Liver (tissue), 9 donors: ENCODE results near the gene ECSCR. TPM values are rescaled to one million over a fixed set of nuclear protein-coding genes. Genes with fewer than 3 reads are reported as not detected.

Experiments used
- DNase-seq: peaks from one replicate; pipeline ENCODE4 v3.0.0-alpha.2; 2017; ENCODE audit warnings: low spot score
- H3K27ac ChIP-seq, 2 donors: one replicate each; pipeline ENCODE4 v1.7.0; 2013; ENCODE audit warnings: inconsistent platforms in 2 of 2, low read length in 2 of 2, control low read depth in 1 of 2, low read depth in 1 of 2, mild to moderate bottlenecking in 1 of 2
- H3K27me3 ChIP-seq, 4 donors: one replicate each; pipeline versions ENCODE4 v1.6.1 to v1.7.0; 2013; ENCODE audit warnings: low read length in 3 of 4, inconsistent platforms in 1 of 4, mild to moderate bottlenecking in 1 of 4, moderate library complexity in 1 of 4; ENCODE audit not compliant: control insufficient read depth in 4 of 4, insufficient read depth in 4 of 4
- H3K36me3 ChIP-seq, 4 donors: one replicate each; pipeline versions ENCODE4 v1.6.1 to v1.7.0; 2013; ENCODE audit warnings: low read length in 3 of 4, mild to moderate bottlenecking in 3 of 4, low read depth in 1 of 4, moderate library complexity in 1 of 4; ENCODE audit not compliant: control insufficient read depth in 4 of 4, insufficient read depth in 3 of 4
- H3K4me1 ChIP-seq, 4 donors: one replicate each; pipeline versions ENCODE4 v1.6.1 to v1.7.0; 2013; ENCODE audit warnings: low read length in 3 of 4, mild to moderate bottlenecking in 3 of 4, moderate library complexity in 1 of 4; ENCODE audit not compliant: control insufficient read depth in 4 of 4, insufficient read depth in 4 of 4
- H3K4me3 ChIP-seq, 3 donors: one replicate each; pipeline versions ENCODE4 v1.6.1 to v1.7.0; 2013; ENCODE audit warnings: low read length in 3 of 3, control low read depth in 1 of 3, low read depth in 1 of 3, mild to moderate bottlenecking in 1 of 3
- H3K9ac ChIP-seq, 2 donors: one replicate each; pipeline ENCODE4 v1.7.0; 2013; ENCODE audit warnings: low read length in 2 of 2, mild to moderate bottlenecking in 2 of 2, moderate library complexity in 2 of 2, control low read depth in 1 of 2, low read depth in 1 of 2
- H3K9me3 ChIP-seq, 4 donors: one replicate each; pipeline versions ENCODE4 v1.6.1 to v1.7.0; 2013; ENCODE audit warnings: low read length in 3 of 4; ENCODE audit not compliant: control insufficient read depth in 4 of 4
- EGR1 ChIP-seq, 2 donors: IDR thresholded peaks; 2 replicates each; pipeline ENCODE4 v1.6.1; 2016 to 2018; ENCODE audit warnings: antibody characterized with exemption in 2 of 2, low read depth in 2 of 2
- FOXA1 ChIP-seq: IDR thresholded peaks from 2 replicates; pipeline ENCODE4 v1.6.1; 2016; ENCODE audit warnings: antibody characterized with exemption
- FOXA2 ChIP-seq: IDR thresholded peaks from 2 replicates; pipeline ENCODE4 v1.6.1; 2016; ENCODE audit warnings: antibody characterized with exemption
- GABPA ChIP-seq, 2 donors: IDR thresholded peaks in 1 of 2; conservative IDR thresholded peaks in 1 of 2; 2 replicates each; pipeline ENCODE4 v1.6.1; 2016; ENCODE audit warnings: antibody characterized with exemption in 2 of 2, mild to moderate bottlenecking in 1 of 2, moderate library complexity in 1 of 2
- HNF4A ChIP-seq, 2 donors: conservative IDR thresholded peaks; 2 replicates each; pipeline ENCODE4 v1.6.1; 2016; ENCODE audit warnings: antibody characterized with exemption in 2 of 2, mild to moderate bottlenecking in 2 of 2
- HNF4G ChIP-seq: IDR thresholded peaks from 2 replicates; pipeline ENCODE4 v1.6.1; 2016; ENCODE audit warnings: antibody characterized with exemption
- JUND ChIP-seq, 2 donors: IDR thresholded peaks; 2 replicates each; pipeline ENCODE4 v1.6.1; 2016; ENCODE audit warnings: antibody characterized with exemption in 2 of 2
- NR2F2 ChIP-seq: IDR thresholded peaks from 2 replicates; pipeline ENCODE4 v1.6.1; 2016; ENCODE audit warnings: antibody characterized with exemption
- RAD21 ChIP-seq, 2 donors: IDR thresholded peaks; 2 replicates each; pipeline ENCODE4 v1.6.1; 2016; ENCODE audit warnings: antibody characterized with exemption in 2 of 2, mild to moderate bottlenecking in 2 of 2
- RXRA ChIP-seq, 2 donors: IDR thresholded peaks; 2 replicates each; pipeline ENCODE4 v1.6.1; 2017 to 2018; ENCODE audit warnings: antibody characterized with exemption in 2 of 2, mild to moderate bottlenecking in 1 of 2
- SP1 ChIP-seq: IDR thresholded peaks from 2 replicates; pipeline ENCODE4 v1.6.1; 2018; ENCODE audit warnings: antibody characterized with exemption, mild to moderate bottlenecking
- TAF1 ChIP-seq: conservative IDR thresholded peaks from 2 replicates; pipeline ENCODE4 v1.6.1; 2016; ENCODE audit warnings: antibody characterized with exemption, mild to moderate bottlenecking
- YY1 ChIP-seq: IDR thresholded peaks from 2 replicates; pipeline ENCODE4 v1.6.1; 2016; ENCODE audit warnings: antibody characterized with exemption, mild to moderate bottlenecking
- WGBS: extraction: QIAGEN DNeasy Blood & Tissue Kit; methylation state at CpG from one replicate; pipeline ENCODE4 v1.1.7; 2013; 5-methylcytosine and 5-hydroxymethylcytosine counted together
- polyA plus RNA-seq, 2 donors: library from polyadenylated mRNA; stranded (reverse) in 1 of 2; unstranded in 1 of 2; fragments of 200-250 nt in 1 of 2; fragments of >200 nt in 1 of 2; fragmentation: Nextera tagmentation in 1 of 2; extraction: Ambion mirVana in 1 of 2; gene quantifications; one replicate each; pipeline versions ENCODE4 v1.2.1 to v1.2.3, GENCODE V29; 2013 to 2015
- total RNA-seq, 2 donors: library from RNA; depleted of rRNA; stranded (reverse); fragments of >200 nt; gene quantifications; one replicate each; pipeline ENCODE4 v1.2.3, GENCODE V29; 2014
- TF ChIP-seq, protein P1 (sequence below): IDR thresholded peaks from 2 replicates; pipeline ENCODE4 v1.6.1; 2016; ENCODE audit warnings: antibody characterized with exemption
- TF ChIP-seq, protein P2 (sequence below): IDR thresholded peaks from 2 replicates; pipeline ENCODE4 v1.6.1; 2016; ENCODE audit warnings: antibody characterized with exemption, mild to moderate bottlenecking
- TF ChIP-seq, protein P3 (sequence below): fragments of 150-350 bp; IDR thresholded peaks from 2 replicates; pipeline ENCODE4 v1.5.1; 2017; ENCODE audit warnings: improper control_type of control experiment, low read depth, low read length; ENCODE audit not compliant: missing input control
- TF ChIP-seq, protein P4 (sequence below): IDR thresholded peaks from 2 replicates; pipeline ENCODE4 v1.6.1; 2016; ENCODE audit warnings: antibody characterized with exemption
- donor health status: healthy.
- donor health status: healthy.
- donor health status: healthy.
- donor health status: healthy.
- donor health status: healthy.

ECSCR gene
- total and polyA plus RNA-seq, 4 donors = 3.2 to 4.9 (median 3.5) TPM

DNA sequence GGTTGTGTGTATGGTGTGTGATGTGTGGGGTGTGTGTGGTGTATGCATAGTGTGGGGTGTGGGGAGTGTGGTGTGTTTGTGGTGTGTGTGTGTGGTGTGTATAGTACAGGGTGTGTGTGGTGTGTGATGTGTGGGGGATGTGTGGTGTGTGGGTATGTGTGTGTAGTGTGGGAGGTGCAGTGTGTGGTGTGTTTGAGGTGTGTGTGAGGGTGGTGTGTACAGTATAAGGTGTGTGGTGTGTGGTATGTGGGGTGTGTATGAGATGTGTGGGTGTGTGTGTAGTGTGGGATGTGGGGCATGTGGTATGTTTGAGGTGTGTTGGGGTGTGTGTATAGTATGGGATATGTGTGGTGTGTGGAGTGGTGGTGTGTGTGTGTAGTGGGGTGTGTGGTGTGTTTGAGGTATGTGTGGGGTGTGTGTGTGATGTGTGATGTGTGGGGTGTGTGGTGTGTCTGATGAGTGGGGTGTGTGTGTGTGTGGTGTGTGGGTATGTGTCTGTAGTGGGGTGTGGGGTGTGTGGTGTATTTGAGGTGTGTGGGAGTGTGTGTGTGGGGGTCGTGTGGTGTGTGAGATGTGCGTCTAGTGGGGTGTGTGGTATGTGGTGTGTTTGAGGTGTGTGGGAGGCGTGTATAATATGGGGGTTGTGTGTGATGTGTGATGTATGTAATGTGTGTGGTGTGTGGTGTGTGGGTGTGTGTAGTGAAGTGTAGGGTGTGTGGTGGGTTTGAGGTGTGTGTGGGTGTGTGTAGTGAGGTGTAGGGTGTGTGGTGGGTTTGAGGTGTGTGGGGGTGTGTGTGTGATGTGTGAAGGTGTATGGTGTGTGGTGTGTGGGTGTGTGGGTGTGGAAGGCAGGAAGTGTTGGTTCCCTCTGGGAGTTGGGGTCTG lies 8.6 kb downstream of the ECSCR start:
- no peaks in the 10 kb centered on the region for H3K9me3 ChIP-seq
- no peak overlapping the region for H3K4me3 ChIP-seq
- no peaks in the 10 kb centered on the region for H3K36me3 ChIP-seq
- no peak for DNase-seq
- WGBS = 86% methylated on average over 3 of the region's 3 CpGs
- H3K9ac ChIP-seq = no peak overlapping the region
- TF ChIP-seq, protein P1, sequence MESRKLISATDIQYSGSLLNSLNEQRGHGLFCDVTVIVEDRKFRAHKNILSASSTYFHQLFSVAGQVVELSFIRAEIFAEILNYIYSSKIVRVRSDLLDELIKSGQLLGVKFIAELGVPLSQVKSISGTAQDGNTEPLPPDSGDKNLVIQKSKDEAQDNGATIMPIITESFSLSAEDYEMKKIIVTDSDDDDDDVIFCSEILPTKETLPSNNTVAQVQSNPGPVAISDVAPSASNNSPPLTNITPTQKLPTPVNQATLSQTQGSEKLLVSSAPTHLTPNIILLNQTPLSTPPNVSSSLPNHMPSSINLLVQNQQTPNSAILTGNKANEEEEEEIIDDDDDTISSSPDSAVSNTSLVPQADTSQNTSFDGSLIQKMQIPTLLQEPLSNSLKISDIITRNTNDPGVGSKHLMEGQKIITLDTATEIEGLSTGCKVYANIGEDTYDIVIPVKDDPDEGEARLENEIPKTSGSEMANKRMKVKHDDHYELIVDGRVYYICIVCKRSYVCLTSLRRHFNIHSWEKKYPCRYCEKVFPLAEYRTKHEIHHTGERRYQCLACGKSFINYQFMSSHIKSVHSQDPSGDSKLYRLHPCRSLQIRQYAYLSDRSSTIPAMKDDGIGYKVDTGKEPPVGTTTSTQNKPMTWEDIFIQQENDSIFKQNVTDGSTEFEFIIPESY = no peak
- no peak for TF ChIP-seq RXRA (IDR thresholded peaks at IDR 0.05)
- no peak for TF ChIP-seq EGR1 (IDR thresholded peaks at IDR 0.05; ENCODE audit: low read depth in 2 of 2)
- no peak for TF ChIP-seq NR2F2
- no peak for TF ChIP-seq SP1
- TF ChIP-seq, protein P2, sequence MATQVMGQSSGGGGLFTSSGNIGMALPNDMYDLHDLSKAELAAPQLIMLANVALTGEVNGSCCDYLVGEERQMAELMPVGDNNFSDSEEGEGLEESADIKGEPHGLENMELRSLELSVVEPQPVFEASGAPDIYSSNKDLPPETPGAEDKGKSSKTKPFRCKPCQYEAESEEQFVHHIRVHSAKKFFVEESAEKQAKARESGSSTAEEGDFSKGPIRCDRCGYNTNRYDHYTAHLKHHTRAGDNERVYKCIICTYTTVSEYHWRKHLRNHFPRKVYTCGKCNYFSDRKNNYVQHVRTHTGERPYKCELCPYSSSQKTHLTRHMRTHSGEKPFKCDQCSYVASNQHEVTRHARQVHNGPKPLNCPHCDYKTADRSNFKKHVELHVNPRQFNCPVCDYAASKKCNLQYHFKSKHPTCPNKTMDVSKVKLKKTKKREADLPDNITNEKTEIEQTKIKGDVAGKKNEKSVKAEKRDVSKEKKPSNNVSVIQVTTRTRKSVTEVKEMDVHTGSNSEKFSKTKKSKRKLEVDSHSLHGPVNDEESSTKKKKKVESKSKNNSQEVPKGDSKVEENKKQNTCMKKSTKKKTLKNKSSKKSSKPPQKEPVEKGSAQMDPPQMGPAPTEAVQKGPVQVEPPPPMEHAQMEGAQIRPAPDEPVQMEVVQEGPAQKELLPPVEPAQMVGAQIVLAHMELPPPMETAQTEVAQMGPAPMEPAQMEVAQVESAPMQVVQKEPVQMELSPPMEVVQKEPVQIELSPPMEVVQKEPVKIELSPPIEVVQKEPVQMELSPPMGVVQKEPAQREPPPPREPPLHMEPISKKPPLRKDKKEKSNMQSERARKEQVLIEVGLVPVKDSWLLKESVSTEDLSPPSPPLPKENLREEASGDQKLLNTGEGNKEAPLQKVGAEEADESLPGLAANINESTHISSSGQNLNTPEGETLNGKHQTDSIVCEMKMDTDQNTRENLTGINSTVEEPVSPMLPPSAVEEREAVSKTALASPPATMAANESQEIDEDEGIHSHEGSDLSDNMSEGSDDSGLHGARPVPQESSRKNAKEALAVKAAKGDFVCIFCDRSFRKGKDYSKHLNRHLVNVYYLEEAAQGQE = no peak
- TF ChIP-seq, protein P3, sequence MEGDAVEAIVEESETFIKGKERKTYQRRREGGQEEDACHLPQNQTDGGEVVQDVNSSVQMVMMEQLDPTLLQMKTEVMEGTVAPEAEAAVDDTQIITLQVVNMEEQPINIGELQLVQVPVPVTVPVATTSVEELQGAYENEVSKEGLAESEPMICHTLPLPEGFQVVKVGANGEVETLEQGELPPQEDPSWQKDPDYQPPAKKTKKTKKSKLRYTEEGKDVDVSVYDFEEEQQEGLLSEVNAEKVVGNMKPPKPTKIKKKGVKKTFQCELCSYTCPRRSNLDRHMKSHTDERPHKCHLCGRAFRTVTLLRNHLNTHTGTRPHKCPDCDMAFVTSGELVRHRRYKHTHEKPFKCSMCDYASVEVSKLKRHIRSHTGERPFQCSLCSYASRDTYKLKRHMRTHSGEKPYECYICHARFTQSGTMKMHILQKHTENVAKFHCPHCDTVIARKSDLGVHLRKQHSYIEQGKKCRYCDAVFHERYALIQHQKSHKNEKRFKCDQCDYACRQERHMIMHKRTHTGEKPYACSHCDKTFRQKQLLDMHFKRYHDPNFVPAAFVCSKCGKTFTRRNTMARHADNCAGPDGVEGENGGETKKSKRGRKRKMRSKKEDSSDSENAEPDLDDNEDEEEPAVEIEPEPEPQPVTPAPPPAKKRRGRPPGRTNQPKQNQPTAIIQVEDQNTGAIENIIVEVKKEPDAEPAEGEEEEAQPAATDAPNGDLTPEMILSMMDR = no peak
- no peak for TF ChIP-seq HNF4G
- H3K27me3 ChIP-seq = no peaks in the 10 kb centered on the region
- H3K27ac ChIP-seq = no peak overlapping the region
- H3K4me1 ChIP-seq = no peaks in the 10 kb centered on the region

DNA sequence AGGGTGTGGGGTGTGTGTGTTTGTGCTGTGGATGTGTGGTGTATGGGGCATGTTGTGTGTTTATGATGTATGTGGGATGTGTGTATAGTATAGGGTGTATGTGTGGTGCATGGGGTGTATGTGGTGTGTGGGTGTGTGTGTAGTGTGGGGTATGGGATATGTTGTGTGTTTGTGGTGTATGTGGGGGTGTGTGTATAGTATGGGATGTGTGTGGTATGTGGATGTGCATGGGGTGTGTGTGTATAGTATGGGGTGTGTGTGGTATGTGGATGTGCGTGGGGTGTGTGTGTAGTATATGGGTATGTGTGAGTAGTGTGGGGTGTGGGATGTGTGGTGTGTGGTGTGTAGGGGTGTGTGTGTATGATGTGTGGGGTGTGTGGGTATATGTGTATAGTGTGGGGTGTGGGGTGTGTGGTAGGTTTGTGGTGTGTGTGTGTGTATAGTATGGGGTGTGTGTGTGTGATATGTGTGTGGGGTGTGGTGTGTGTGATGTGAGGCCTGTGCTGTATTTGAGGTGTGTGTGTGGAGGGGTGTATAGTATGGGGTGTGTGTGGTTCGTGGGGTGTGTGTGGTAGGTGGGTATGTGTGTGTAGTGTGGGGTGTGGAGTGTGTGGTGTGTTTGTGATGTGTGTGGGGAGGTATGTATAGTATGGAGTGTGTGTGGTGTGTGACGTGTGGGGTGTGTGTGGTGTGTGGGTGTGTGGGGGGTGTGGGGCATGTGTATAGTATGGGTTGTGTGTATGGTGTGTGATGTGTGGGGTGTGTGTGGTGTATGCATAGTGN lies 10.5 kb downstream of the ECSCR start:
- no peaks in the 10 kb centered on the region for H3K36me3 ChIP-seq
- DNase-seq = no peak
- H3K27me3 ChIP-seq = no peaks in the 10 kb centered on the region
- 82% methylated on average over 3 of the region's 3 CpGs for WGBS
- H3K4me3 ChIP-seq = no peak overlapping the region
- no peak overlapping the region for H3K27ac ChIP-seq
- H3K9me3 ChIP-seq = no peaks in the 10 kb centered on the region
- H3K9ac ChIP-seq = no peak overlapping the region
- no peaks in the 10 kb centered on the region for H3K4me1 ChIP-seq
- TF ChIP-seq, protein P1 = no peak
- TF ChIP-seq RXRA (IDR thresholded peaks at IDR 0.05) = no peak
- no peak for TF ChIP-seq JUND (IDR thresholded peaks at IDR 0.05)
- TF ChIP-seq RAD21 (IDR thresholded peaks at IDR 0.05) = no peak
- no peak for TF ChIP-seq HNF4G
- TF ChIP-seq, protein P3 = no peak
- no peak for TF ChIP-seq NR2F2
- TF ChIP-seq, protein P4, sequence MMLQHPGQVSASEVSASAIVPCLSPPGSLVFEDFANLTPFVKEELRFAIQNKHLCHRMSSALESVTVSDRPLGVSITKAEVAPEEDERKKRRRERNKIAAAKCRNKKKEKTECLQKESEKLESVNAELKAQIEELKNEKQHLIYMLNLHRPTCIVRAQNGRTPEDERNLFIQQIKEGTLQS = no peak
- no peak for TF ChIP-seq GABPA (IDR thresholded peaks at IDR 0.05 in 1 of 2, conservative IDR thresholded peaks at IDR 0.05 in 1 of 2)
- no peak for TF ChIP-seq HNF4A (conservative IDR thresholded peaks at IDR 0.05)
- TF ChIP-seq YY1 = no peak
- no peak for TF ChIP-seq FOXA1
- TF ChIP-seq TAF1 = no peak
- TF ChIP-seq EGR1 (IDR thresholded peaks at IDR 0.05; ENCODE audit: low read depth in 2 of 2) = no peak
- no peak for TF ChIP-seq FOXA2
